Progenitor cell of endocrine pancreas (in vitro differentiated cells): ENCODE results near the gene NOB1. TPM values are rescaled to one million over a fixed set of nuclear protein-coding genes. Genes with fewer than 3 reads are reported as not detected.

Source experiments
- DNase-seq: peaks from one replicate; pipeline ENCODE4 v3.0.0; 2021; ENCODE audit warnings: low spot score; ENCODE audit not compliant: unreplicated experiment
- H3K27ac Mint-ChIP-seq: 2 replicates; pipeline ENCODE4 v1.8.0; 2021; ENCODE audit warnings: mild to moderate bottlenecking, moderate library complexity, mixed read lengths
- H3K27me3 Mint-ChIP-seq: 2 replicates; pipeline ENCODE4 v1.8.0; 2021; ENCODE audit warnings: mixed read lengths
- H3K36me3 Mint-ChIP-seq: 2 replicates; pipeline ENCODE4 v1.8.0; 2022; ENCODE audit warnings: mixed read lengths; ENCODE audit not compliant: insufficient read depth
- H3K4me1 Mint-ChIP-seq: 2 replicates; pipeline ENCODE4 v1.8.0; 2021; ENCODE audit warnings: low read depth, mixed read lengths
- H3K4me3 Mint-ChIP-seq: 2 replicates; pipeline ENCODE4 v1.8.0; 2021; ENCODE audit warnings: low read depth, mild to moderate bottlenecking, moderate library complexity, mixed read lengths
- H3K9me3 Mint-ChIP-seq: 2 replicates; pipeline ENCODE4 v1.8.0; 2021; ENCODE audit warnings: low read depth, mixed read lengths
- long read RNA-seq: library from polyadenylated mRNA; unstranded; transcript quantifications from one replicate; pipeline ENCODE4 v2.0.0, GENCODE V29; 2020
- total RNA-seq: library from RNA; stranded (reverse); gene quantifications from 2 replicates; pipeline ENCODE4 v1.2.1, GENCODE V29; 2021
- TF ChIP-seq, protein P1 (sequence below): fragments of 200-600 bp; sonication (generic); IDR thresholded peaks from one replicate; pipeline ENCODE4 v1.5.0; 2021; ENCODE audit warnings: antibody characterized with exemption, mild to moderate bottlenecking; ENCODE audit not compliant: unreplicated experiment

Gene NOB1
- total RNA-seq: 56.1 and 60.4 TPM in 2 replicates
- long read RNA-seq, transcript NOB1-201 (9 exons, 1,734 nt): major isoform, 330 of 355 reads
- long read RNA-seq, partial matches to known transcripts: 15 of 355 reads
- long read RNA-seq, other reads (novel, unspliced or antisense): 10 of 355 reads

DNA sequence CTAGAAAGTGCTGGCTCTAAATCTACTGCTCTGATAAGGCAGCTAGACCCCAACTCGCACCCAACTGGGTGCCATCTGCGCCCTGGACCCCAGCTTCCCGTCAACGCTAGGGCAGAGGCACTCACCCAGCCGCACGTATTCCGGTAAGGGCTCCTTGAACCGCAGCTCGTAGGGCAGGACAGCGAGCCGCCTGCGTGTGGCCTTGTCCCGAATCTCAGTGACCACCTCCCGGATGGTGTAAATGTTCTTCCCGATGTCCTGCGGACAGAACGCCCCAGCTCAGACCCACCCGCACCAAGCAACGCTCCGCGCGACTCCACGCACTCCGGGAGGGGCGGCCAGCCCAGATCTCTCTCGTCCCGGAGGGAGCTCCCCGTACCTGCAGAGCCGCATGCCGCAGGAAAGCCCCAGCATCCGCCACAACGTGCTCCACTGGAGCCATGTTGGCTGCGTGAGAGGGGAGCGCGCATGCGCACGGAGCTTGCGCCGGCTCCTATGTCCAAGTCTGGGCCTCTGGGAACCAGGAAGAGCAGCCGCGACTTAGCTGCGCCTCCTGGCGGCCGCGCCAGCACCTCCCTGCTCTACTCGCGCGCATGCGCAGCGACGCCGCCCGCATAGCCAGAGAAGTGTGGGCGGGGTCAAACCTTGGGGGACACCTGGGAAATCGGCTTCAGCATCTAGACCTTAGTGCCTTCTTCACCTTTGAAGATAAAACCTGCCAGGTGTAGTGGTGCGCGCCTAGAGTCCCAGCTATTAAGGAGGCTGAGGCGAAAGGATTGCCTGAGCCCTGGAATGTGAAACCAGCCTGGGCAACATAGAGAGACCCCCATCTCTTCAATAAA lies at the start of gene NOB1:
NOB1 (minus strand) TSS at position 458 of the 842 bp plus-strand sequence; CDS start at position 442, 16 bp downstream.
- peaks cover 10% of the 10 kb centered on the region for H3K36me3 Mint-ChIP-seq

DNA sequence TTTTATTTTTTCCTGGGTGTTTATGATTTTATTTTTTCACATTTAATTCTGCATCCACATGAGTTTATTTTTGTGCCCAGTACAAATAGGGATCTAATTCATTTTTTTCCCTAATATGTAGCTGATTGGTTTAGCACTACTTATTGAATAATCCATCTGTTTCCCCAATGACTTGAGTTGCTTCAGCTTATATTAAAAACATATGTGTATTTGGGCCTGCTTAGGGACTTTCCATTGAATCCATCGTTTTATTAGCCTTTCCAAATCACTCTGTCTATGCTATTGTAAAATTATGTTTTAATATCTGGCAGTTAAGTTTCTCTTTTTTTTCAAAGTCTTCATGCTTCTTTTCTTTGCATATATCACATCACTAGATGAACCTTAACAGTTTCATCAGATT lies 49.6 kb upstream of the NOB1 start:
- Mint-ChIP-seq H3K36me3 (peaks cover 9% of the 10 kb centered on the region), H3K4me3 (no peak overlapping the region), H3K9me3 (no peaks in the 10 kb centered on the region), H3K27ac (peak overlapping the region; percentile 41), H3K4me1 (no peaks in the 10 kb centered on the region), H3K27me3 (no peaks in the 10 kb centered on the region)
- no peak for DNase-seq
- TF ChIP-seq, protein P1, sequence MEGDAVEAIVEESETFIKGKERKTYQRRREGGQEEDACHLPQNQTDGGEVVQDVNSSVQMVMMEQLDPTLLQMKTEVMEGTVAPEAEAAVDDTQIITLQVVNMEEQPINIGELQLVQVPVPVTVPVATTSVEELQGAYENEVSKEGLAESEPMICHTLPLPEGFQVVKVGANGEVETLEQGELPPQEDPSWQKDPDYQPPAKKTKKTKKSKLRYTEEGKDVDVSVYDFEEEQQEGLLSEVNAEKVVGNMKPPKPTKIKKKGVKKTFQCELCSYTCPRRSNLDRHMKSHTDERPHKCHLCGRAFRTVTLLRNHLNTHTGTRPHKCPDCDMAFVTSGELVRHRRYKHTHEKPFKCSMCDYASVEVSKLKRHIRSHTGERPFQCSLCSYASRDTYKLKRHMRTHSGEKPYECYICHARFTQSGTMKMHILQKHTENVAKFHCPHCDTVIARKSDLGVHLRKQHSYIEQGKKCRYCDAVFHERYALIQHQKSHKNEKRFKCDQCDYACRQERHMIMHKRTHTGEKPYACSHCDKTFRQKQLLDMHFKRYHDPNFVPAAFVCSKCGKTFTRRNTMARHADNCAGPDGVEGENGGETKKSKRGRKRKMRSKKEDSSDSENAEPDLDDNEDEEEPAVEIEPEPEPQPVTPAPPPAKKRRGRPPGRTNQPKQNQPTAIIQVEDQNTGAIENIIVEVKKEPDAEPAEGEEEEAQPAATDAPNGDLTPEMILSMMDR: no peak

More for the DNA sequence above, at the start of gene NOB1:
- DNase-seq: peak; percentile 95
- TF ChIP-seq, protein P1: peak; percentile 98
- H3K4me1 Mint-ChIP-seq: peaks cover 16% of the 10 kb centered on the region
- H3K27me3 Mint-ChIP-seq: no peaks in the 10 kb centered on the region
- no peaks in the 10 kb centered on the region for H3K9me3 Mint-ChIP-seq
- H3K4me3 Mint-ChIP-seq: peak within 1 kb of the TSS; percentile 100
- peak within 1 kb of the TSS; percentile 99 for H3K27ac Mint-ChIP-seq

DNA sequence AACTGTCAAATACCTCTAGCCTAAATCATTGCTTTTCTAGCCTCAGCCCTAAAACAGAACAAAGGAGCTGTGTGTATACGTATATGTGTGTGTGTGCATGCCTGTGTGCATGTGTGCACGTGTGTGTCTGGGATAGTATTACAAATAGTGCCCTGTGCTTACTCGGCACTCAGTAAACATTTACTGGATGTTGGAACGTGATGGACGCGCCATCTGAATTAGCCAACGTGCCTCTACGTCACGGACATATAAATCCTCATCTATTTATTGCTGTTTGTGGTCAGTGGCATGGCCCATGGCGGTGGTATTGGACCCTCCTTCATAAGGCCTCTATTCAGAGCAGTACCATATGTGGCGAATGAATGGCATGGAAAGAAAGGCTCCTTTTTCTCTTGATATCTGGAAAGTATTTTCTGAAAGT lies 44.9 kb upstream of the NOB1 start:
- Mint-ChIP-seq H3K4me3 (no peak overlapping the region), H3K36me3 (peaks cover 8% of the 10 kb centered on the region), H3K27ac (no peak overlapping the region), H3K9me3 (no peaks in the 10 kb centered on the region), H3K4me1 (peaks cover 1% of the 10 kb centered on the region), H3K27me3 (no peaks in the 10 kb centered on the region)
- TF ChIP-seq, protein P1: no peak
- DNase-seq: no peak

DNA sequence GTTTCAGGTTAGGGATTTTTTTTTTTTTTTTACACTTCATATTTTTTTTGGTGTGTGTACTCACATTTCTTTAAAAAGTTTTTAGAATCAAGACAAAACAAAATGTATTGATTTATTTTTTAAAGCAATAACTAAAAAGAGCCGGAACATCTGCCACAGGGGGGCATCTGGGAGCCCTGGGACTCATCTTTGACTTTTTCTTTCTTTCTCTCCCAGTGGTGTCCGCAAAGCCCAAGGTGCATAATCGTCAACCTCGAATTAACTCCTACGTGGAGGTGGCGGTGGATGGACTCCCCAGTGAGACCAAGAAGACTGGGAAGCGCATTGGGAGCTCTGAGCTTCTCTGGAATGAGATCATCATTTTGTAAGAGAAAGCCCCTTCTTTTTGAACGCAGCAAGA lies 43.7 kb upstream of the NOB1 start:
- no peak for DNase-seq
- no peak overlapping the region for H3K4me3 Mint-ChIP-seq
- H3K27ac Mint-ChIP-seq: peak overlapping the region; percentile 60
- H3K4me1 Mint-ChIP-seq: peaks cover 1% of the 10 kb centered on the region
- H3K36me3 Mint-ChIP-seq: peaks cover 8% of the 10 kb centered on the region
- no peaks in the 10 kb centered on the region for H3K27me3 Mint-ChIP-seq
- TF ChIP-seq, protein P1: peak; percentile 36
- H3K9me3 Mint-ChIP-seq: no peaks in the 10 kb centered on the region

DNA sequence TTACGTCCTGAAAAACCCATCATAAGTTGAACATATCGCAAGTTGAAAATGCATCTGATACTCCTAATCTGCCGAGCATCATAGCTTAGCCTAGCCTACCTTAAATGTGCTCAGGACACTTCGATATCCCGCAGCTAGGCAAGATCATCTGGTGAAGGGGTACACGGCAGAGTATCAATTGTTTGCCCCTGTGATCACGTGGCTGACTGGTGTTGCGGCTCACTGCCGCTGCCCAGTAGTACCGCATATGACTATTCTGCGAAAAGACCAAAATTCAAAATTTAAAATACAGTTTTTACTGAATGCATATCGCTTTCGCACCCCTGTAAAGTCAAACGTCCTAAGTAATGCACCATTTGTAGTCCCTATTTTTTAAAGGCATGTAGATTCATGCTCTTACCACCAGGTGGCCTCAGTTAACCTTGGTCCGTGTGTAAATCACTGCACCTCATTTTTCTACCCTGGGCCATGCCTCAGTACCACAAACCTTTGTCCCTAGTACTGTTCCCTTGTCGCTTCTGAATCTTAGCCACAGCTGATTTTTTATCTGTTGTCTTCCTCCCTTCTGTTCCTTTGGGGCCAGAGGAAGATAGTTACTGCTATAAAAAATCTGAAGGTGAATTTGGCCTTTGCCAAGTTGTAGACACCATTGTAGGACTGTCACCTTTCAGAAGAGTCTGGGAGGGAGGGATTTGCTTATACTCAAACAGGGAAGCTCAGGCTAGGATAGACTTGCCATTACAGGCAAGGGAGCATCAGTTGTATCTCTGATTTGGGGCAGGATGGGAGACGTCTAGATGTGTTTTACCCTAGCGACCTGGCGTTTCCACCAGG lies 41.8 kb upstream of the NOB1 start:
- H3K4me1 Mint-ChIP-seq: peaks cover 1% of the 10 kb centered on the region
- no peaks in the 10 kb centered on the region for H3K27me3 Mint-ChIP-seq
- H3K36me3 Mint-ChIP-seq: peaks cover 12% of the 10 kb centered on the region
- no peaks in the 10 kb centered on the region for H3K9me3 Mint-ChIP-seq
- no peak overlapping the region for H3K27ac Mint-ChIP-seq
- TF ChIP-seq, protein P1: peak; percentile 90
- DNase-seq: no peak
- no peak overlapping the region for H3K4me3 Mint-ChIP-seq
